Measurements from ENCODE around the gene HSH2D.

- TF ChIP-seq CHD2 (IDR thresholded peaks at IDR 0.05; ENCODE audit: low read depth, low read length) (no peak), SMAD3 (CRISPR knock-in tag; IDR thresholded peaks at IDR 0.05) (no peak), POLR2A (IDR thresholded peaks at IDR 0.05; ENCODE audit: insufficient read depth in 1 of 2, low read depth in 2 of 2, low read length in 2 of 2) (no peak)
These were observed 22.3 kb upstream of the HSH2D start for GRCh38 chr19:16121141-16121540.
